Activated T-cell treated with anti-CD3 and anti-CD28 coated beads, Interleukin-2, amount 50 U/mL, for 1 hour (primary cell): ENCODE data around the gene MLX.
A peak's percentile ranks its signal among the peaks of the same experiment; 100 is the strongest.

Experiments
- DNase-seq: peaks from one replicate; pipeline ENCODE4 v3.0.0-alpha.2; 2020

MLX gene

GRCh38 chr17:42566883-42567573 is at the start of gene MLX:
Gene MLX, plus strand, starts transcription at chr17:42567100. Its CDS starts 25 bp downstream, at chr17:42567125.
- peak; percentile 91 for DNase-seq

- peak; percentile 86 for DNase-seq
Observed at GRCh38 chr17:42517516-42517915, 49.4 kb upstream of the MLX start.

GRCh38 chr17:42518046-42518754 is 48.7 kb upstream of the MLX start:
- no peak for DNase-seq

GRCh38 chr17:42518755-42519545 is 48.0 kb upstream of the MLX start:
- DNase-seq = no peak

GRCh38 chr17:42519546-42520491 is 47.1 kb upstream of the MLX start:
- DNase-seq = no peak

- DNase-seq = peak; percentile 36
Observed at GRCh38 chr17:42520540-42520951, 46.4 kb upstream of the MLX start.

- no peak for DNase-seq
Observed at GRCh38 chr17:42521036-42521435, 45.9 kb upstream of the MLX start.

GRCh38 chr17:42521666-42522262 is 45.1 kb upstream of the MLX start:
- DNase-seq = no peak

GRCh38 chr17:42522263-42522790 is 44.6 kb upstream of the MLX start:
- no peak for DNase-seq

GRCh38 chr17:42522798-42523278 is 44.1 kb upstream of the MLX start:
- DNase-seq = no peak

- no peak for DNase-seq
Observed at GRCh38 chr17:42525221-42525620, 41.7 kb upstream of the MLX start.

GRCh38 chr17:42526031-42526444 is 40.9 kb upstream of the MLX start:
- DNase-seq = no peak

GRCh38 chr17:42527932-42528331 is 39.0 kb upstream of the MLX start:
- DNase-seq = no peak

GRCh38 chr17:42529061-42529460 is 37.8 kb upstream of the MLX start:
- DNase-seq = no peak

GRCh38 chr17:42530952-42531454 is 35.9 kb upstream of the MLX start:
- no peak for DNase-seq

- DNase-seq = peak; percentile 61
Observed at GRCh38 chr17:42531455-42532354, 35.2 kb upstream of the MLX start.

GRCh38 chr17:42535155-42536047 is 31.5 kb upstream of the MLX start:
- no peak for DNase-seq

- DNase-seq = peak; percentile 81
Observed at GRCh38 chr17:42536048-42536371, 30.9 kb upstream of the MLX start, which contains the start of gene NAGLU. Gene NAGLU, plus strand, starts transcription at chr17:42536241. Its CDS starts 32 bp downstream, at chr17:42536273.
